Measurements from ENCODE around the gene FNTB. TPM values are rescaled to one million over a fixed set of nuclear protein-coding genes. Genes with fewer than 3 reads are reported as not detected.

FNTB gene
- total and polyA plus RNA-seq, 9 of the 15 experiments (the other 6 are each of a cell fraction or from before 2014, with no cell fraction given): 6.9 to 23.2 (median 12.2) TPM

GRCh38 chr14:65000898-65001591 lies 14.3 kb downstream of the FNTB start:
- Histone ChIP-seq H3K4me1 (replicated peaks in 1 of 2; ENCODE audit: control insufficient read depth in 2 of 2, insufficient read depth in 2 of 2, low read length in 2 of 2) (peaks cover 0 to under 1% of the 10 kb centered on the region in 2 experiments; a peak in 2 of 5 replicates), H3K27ac (ENCODE audit: extremely low read depth, low read depth, low read length) (no peak overlapping the region)
- no peak for DNase-seq (ENCODE audit: extremely low read depth in 1 of 4, low spot score in 3 of 4)

More at GRCh38 chr14:65000898-65001591, 14.3 kb downstream of the FNTB start:
- Histone ChIP-seq H3K9me3 (replicated peaks; ENCODE audit: control insufficient read depth, insufficient read depth, low read depth, low read length) (no peaks in the 10 kb centered on the region), H3K4me3 (no peak overlapping the region), H3K9ac (ENCODE audit: insufficient read depth in 1 of 2, low read depth in 2 of 2, low read length in 2 of 2) (no peak overlapping the region), H4K20me1 (replicated peaks; ENCODE audit: control insufficient read depth, insufficient read depth, low read length) (no peaks in the 10 kb centered on the region), H3K9me1 (ENCODE audit: control insufficient read depth, insufficient read depth, low read length) (no peaks in the 10 kb centered on the region), H3K4me2 (ENCODE audit: insufficient read depth, low read length) (no peak overlapping the region), H2AFZ (ENCODE audit: low read depth, low read length) (no peak overlapping the region), H3K79me2 (ENCODE audit: control insufficient read depth, insufficient read depth, low read length) (peaks cover 25% of the 10 kb centered on the region), H3K27me3 (ENCODE audit: control insufficient read depth in 2 of 2, insufficient read depth in 2 of 2, low read length in 2 of 2) (no peaks in the 10 kb centered on the region), H3K36me3 (ENCODE audit: control insufficient read depth, insufficient read depth, low read length) (peaks cover under 1% of the 10 kb centered on the region; the same call in 1 of the 3 replicates)
- FAIRE-seq (no peak), ATAC-seq (no peak)
- in situ Hi-C loops (cut with MboI): no loop called here
- no TSS peak for BruUV-seq (replicated peaks)
- intact Hi-C loops (cut with micrococcal nuclease): no loop called here
- WGBS (ENCODE audit: insufficient coverage, low coverage, missing lambda C conversion rate): 86% methylated on average over 6 of the region's 6 CpGs
- ChIA-PET CTCF (ENCODE audit: low intra/inter-chr PET ratio) (no interaction called here), POLR2A (interaction anchor here (1.6 kb wide), 1 partner anchor 14 kb away, joined by 7 read pairs; the partner anchor contains the start of gene FNTB)
- TF ChIP-seq RFX5 (IDR thresholded peaks at IDR 0.05; ENCODE audit: low read depth, low read length) (no peak), ID3 (CRISPR knock-in tag; IDR thresholded peaks at IDR 0.05) (no peak), ID3 (tag; IDR thresholded peaks at IDR 0.05) (no peak), ZNF280B (CRISPR knock-in tag; IDR thresholded peaks at IDR 0.05) (no peak), EHMT2 (IDR thresholded peaks at IDR 0.05) (no peak), FOXM1 (IDR thresholded peaks at IDR 0.05; ENCODE audit: low read depth) (no peak), FOXM1 (CRISPR knock-in tag; IDR thresholded peaks at IDR 0.05; ENCODE audit: low read depth) (no peak), EZH2 (IDR thresholded peaks at IDR 0.05; ENCODE audit: borderline replicate concordance, low read depth, low read length) (no peak), JUNB (CRISPR knock-in tag; conservative IDR thresholded peaks at IDR 0.05) (no peak), ZBTB5 (IDR thresholded peaks at IDR 0.05) (no peak), POLR2B (IDR thresholded peaks at IDR 0.05; ENCODE audit: low read depth, partially characterized antibody) (no peak), HOXB6 (CRISPR knock-in tag; IDR thresholded peaks at IDR 0.05; ENCODE audit: borderline replicate concordance) (no peak)

Measured in K562 (cell line).